Measurements from ENCODE around the gene GSTM1. TPM values are rescaled to one million over a fixed set of nuclear protein-coding genes. Genes with fewer than 3 reads are reported as not detected.

Gene GSTM1
- total and polyA plus RNA-seq, 2 donors (not counting 1 experiment from before 2014, with no cell fraction given) = 30.5 to 40.0 TPM

DNA sequence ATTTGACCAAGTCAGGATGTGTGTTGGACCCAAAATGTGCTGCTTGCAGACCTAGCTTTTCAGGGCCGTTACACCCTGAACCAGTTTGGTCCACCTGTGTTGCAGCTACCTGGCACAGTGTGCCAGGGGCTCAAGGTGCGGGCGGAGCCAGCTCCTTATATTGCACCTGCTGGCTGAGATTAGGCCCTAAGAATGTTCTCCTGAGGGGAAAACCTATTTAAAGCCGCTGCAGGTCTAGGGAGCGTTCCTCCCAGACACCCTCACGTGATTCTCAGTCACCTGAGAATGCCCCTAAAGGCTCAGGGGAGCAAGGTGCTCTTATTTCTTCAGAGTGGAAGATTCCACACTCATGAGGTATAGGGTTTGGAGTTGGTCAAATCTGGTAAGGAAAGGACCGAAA lies 41.3 kb downstream of the GSTM1 start:
- Histone ChIP-seq H3K4me3 (ENCODE audit: control extremely low read depth in 1 of 5, extremely low read depth in 1 of 5, insufficient read depth in 1 of 5, low read depth in 2 of 5, low read length in 4 of 5) (no peak overlapping the region), H2AFZ (ENCODE audit: insufficient read depth, low read depth, low read length, poor library complexity, severe bottlenecking) (no peak overlapping the region), H3K36me3 (replicated peaks in 1 of 2; ENCODE audit: control extremely low read depth in 1 of 2, control insufficient read depth in 1 of 2, extremely low read depth in 1 of 2, insufficient read depth in 2 of 2, low read length in 1 of 2) (no peaks in the 10 kb centered on the region), H3K27me3 (replicated peaks in 1 of 4; ENCODE audit: control extremely low read depth in 1 of 4, control insufficient read depth in 3 of 4, insufficient read depth in 4 of 4, low read length in 3 of 4) (no peaks in the 10 kb centered on the region), H3K4me1 (ENCODE audit: control insufficient read depth in 2 of 2, insufficient read depth in 2 of 2, low read length in 2 of 2) (no peaks in the 10 kb centered on the region), H3K9me3 (ENCODE audit: control extremely low read depth in 1 of 3, control insufficient read depth in 2 of 3, insufficient read depth in 1 of 3, low read length in 2 of 3) (no peaks in the 10 kb centered on the region), H3K79me2 (ENCODE audit: control insufficient read depth, insufficient read depth, low read length) (no peaks in the 10 kb centered on the region), H3K4me2 (replicated peaks; ENCODE audit: low read depth, low read length, poor library complexity, severe bottlenecking) (no peak overlapping the region), H4K20me1 (ENCODE audit: control insufficient read depth, insufficient read depth, low read length, poor library complexity, severe bottlenecking) (no peaks in the 10 kb centered on the region), H3K27ac (ENCODE audit: low read length in 2 of 2) (no peak overlapping the region), H3K9ac (ENCODE audit: low read length) (no peak overlapping the region)
- no peak for ATAC-seq (ENCODE audit: low read depth)
- ChIA-PET CTCF (no interaction called here), POLR2A (no interaction called here)
- Mint-ChIP-seq H3K4me3 (no peak overlapping the region), H3K9me3 (ENCODE audit: insufficient read depth) (no peaks in the 10 kb centered on the region), H3K27me3 (peaks cover 15% of the 10 kb centered on the region), H3K4me1 (no peaks in the 10 kb centered on the region), H3K27ac (no peak overlapping the region)
- WGBS (ENCODE audit: insufficient coverage) = 72% methylated on average over 3 of the region's 7 CpGs
- intact Hi-C loops (cut with micrococcal nuclease) = no loop called here
- no peak for TF ChIP-seq EZH2 (IDR thresholded peaks at IDR 0.05; ENCODE audit: borderline replicate concordance, insufficient read depth, low read depth, low read length, poor library complexity, severe bottlenecking)
- TF ChIP-seq, protein P1, sequence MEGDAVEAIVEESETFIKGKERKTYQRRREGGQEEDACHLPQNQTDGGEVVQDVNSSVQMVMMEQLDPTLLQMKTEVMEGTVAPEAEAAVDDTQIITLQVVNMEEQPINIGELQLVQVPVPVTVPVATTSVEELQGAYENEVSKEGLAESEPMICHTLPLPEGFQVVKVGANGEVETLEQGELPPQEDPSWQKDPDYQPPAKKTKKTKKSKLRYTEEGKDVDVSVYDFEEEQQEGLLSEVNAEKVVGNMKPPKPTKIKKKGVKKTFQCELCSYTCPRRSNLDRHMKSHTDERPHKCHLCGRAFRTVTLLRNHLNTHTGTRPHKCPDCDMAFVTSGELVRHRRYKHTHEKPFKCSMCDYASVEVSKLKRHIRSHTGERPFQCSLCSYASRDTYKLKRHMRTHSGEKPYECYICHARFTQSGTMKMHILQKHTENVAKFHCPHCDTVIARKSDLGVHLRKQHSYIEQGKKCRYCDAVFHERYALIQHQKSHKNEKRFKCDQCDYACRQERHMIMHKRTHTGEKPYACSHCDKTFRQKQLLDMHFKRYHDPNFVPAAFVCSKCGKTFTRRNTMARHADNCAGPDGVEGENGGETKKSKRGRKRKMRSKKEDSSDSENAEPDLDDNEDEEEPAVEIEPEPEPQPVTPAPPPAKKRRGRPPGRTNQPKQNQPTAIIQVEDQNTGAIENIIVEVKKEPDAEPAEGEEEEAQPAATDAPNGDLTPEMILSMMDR (IDR thresholded peaks at IDR 0.05) = no peak
- DNase-seq = no peak

DNA sequence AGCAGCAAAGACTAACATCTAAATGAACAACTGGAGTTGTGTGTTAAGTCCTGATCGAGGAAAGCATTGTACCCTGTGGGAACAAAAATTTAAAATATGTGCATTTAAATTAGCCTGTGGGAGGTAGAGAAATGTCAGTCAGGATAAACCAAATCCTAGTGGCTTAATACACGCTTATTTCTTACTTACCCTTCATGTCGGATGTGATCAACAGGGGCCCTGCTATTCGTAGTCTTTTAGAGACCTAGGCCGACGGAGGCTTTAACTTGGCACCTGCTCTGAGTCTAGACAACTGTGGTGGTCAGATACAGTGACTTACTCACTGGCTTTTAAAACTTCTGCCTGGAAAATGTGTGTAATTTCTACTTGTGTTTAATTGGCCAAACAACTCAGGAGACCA lies 43.0 kb downstream of the GSTM1 start:
- Histone ChIP-seq H3K9me3 (ENCODE audit: control extremely low read depth in 1 of 3, control insufficient read depth in 2 of 3, insufficient read depth in 1 of 3, low read length in 2 of 3) (no peaks in the 10 kb centered on the region), H3K4me3 (ENCODE audit: control extremely low read depth in 1 of 5, extremely low read depth in 1 of 5, insufficient read depth in 1 of 5, low read depth in 2 of 5, low read length in 4 of 5) (no peak overlapping the region), H3K36me3 (replicated peaks in 1 of 2; ENCODE audit: control extremely low read depth in 1 of 2, control insufficient read depth in 1 of 2, extremely low read depth in 1 of 2, insufficient read depth in 2 of 2, low read length in 1 of 2) (no peaks in the 10 kb centered on the region), H3K27me3 (replicated peaks in 1 of 4; ENCODE audit: control extremely low read depth in 1 of 4, control insufficient read depth in 3 of 4, insufficient read depth in 4 of 4, low read length in 3 of 4) (no peaks in the 10 kb centered on the region), H3K4me2 (replicated peaks; ENCODE audit: low read depth, low read length, poor library complexity, severe bottlenecking) (no peak overlapping the region), H3K79me2 (ENCODE audit: control insufficient read depth, insufficient read depth, low read length) (no peaks in the 10 kb centered on the region), H3K9ac (ENCODE audit: low read length) (no peak overlapping the region), H3K4me1 (ENCODE audit: control insufficient read depth in 2 of 2, insufficient read depth in 2 of 2, low read length in 2 of 2) (no peaks in the 10 kb centered on the region), H4K20me1 (ENCODE audit: control insufficient read depth, insufficient read depth, low read length, poor library complexity, severe bottlenecking) (no peaks in the 10 kb centered on the region), H2AFZ (ENCODE audit: insufficient read depth, low read depth, low read length, poor library complexity, severe bottlenecking) (no peak overlapping the region), H3K27ac (ENCODE audit: low read length in 2 of 2) (no peak overlapping the region)
- no peak for ATAC-seq (ENCODE audit: low read depth)
- intact Hi-C loops (cut with micrococcal nuclease) = no loop called here
- no peak for DNase-seq
- TF ChIP-seq, protein P1 (IDR thresholded peaks at IDR 0.05) = no peak
- no peak for TF ChIP-seq EZH2 (IDR thresholded peaks at IDR 0.05; ENCODE audit: borderline replicate concordance, insufficient read depth, low read depth, low read length, poor library complexity, severe bottlenecking)
- 96% methylated on average over 4 of the region's 6 CpGs for WGBS (ENCODE audit: insufficient coverage)
- ChIA-PET CTCF (no interaction called here), POLR2A (no interaction called here)
- Mint-ChIP-seq H3K9me3 (ENCODE audit: insufficient read depth) (no peaks in the 10 kb centered on the region), H3K4me1 (no peaks in the 10 kb centered on the region), H3K27ac (no peak overlapping the region), H3K27me3 (peaks cover 11% of the 10 kb centered on the region), H3K4me3 (no peak overlapping the region)
